ENCODE data around the gene PI4K2A. TPM values are rescaled to one million over a fixed set of nuclear protein-coding genes. Genes with fewer than 3 reads are reported as not detected.
A peak's percentile ranks its signal among the peaks of the same experiment; 100 is the strongest.

PI4K2A gene
- total and polyA plus RNA-seq, 2 of the 4 experiments (the other 2 are of a cell fraction), result 15.8 to 27.3 TPM

- peak within 1 kb of the TSS; percentile 99 for H2AK5ac ChIP-seq (ENCODE audit: low read depth, low read length)
- H3K4me2 ChIP-seq (ENCODE audit: low read depth, low read length), result peak within 1 kb of the TSS; percentile 91
- ChIA-PET POLR2A (ENCODE audit: unreplicated experiment) (interaction anchor here (0.5 to 1.1 kb wide), 2 partner anchors 12 to 136 kb away, joined by 4 read pairs; partner anchors contain the start of gene GOLGA7B), CTCF (interaction anchor here (1.3 to 1.4 kb wide), 2 partner anchors 10 to 18 kb away, joined by 3 to 4 read pairs; no protein-coding TSS in a partner anchor)
- peak within 1 kb of the TSS; percentile 88 for H3K18ac ChIP-seq (ENCODE audit: low read depth, low read length)
- peaks cover 20% of the 10 kb centered on the region for H3K36me3 ChIP-seq (ENCODE audit: control insufficient read depth, insufficient read depth, low read length)
- peak within 1 kb of the TSS; percentile 97 for H3K4ac ChIP-seq (ENCODE audit: low read depth, low read length)
- peak within 1 kb of the TSS; percentile 93 for H3K14ac ChIP-seq (replicated peaks; ENCODE audit: low read depth, low read length)
- in situ Hi-C loops (cut with MboI; ENCODE audit: low sequenced_read_pairs) (no loop called here), dilution Hi-C loops (cut with HindIII; ENCODE audit: low sequenced_read_pairs, unreplicated experiment) (no loop called here), intact Hi-C loops (cut with micrococcal nuclease) (loop anchor here (2.0 kb wide), 1 partner anchor 37 kb away; no protein-coding TSS in a partner anchor)
- 0% methylated on average over 10 of the region's 37 CpGs; no CpG with 5 or more reads in 1 of the 2 experiments for WGBS, 2 experiments (ENCODE audit: extremely low coverage in 2 of 2, insufficient read length in 1 of 2)
- H2BK5ac ChIP-seq (ENCODE audit: low read depth, low read length, poor library complexity, severe bottlenecking), result peak within 1 kb of the TSS; percentile 99
- peak within 1 kb of the TSS; percentile 94 for H3K23ac ChIP-seq (ENCODE audit: low read depth, low read length)
- peak within 1 kb of the TSS; percentile 94 for H2AFZ ChIP-seq (replicated peaks; ENCODE audit: low read length, poor library complexity)
- no peaks in the 10 kb centered on the region for H3K9me3 ChIP-seq (ENCODE audit: control insufficient read depth, insufficient read depth, low read length)
- 0 out of 2 replicates have a peak within 1 kb of the TSS, but pooled peaks have one; percentile 15 for H2BK20ac ChIP-seq (ENCODE audit: low read depth, low read length)
- H4K5ac ChIP-seq (ENCODE audit: low read depth, low read length), result peak within 1 kb of the TSS; percentile 98
- H3K9ac ChIP-seq (ENCODE audit: low read depth, low read length), result peak within 1 kb of the TSS; percentile 91
- peak within 1 kb of the TSS; percentile 29; the same call in 2 of the 3 replicates for H2BK15ac ChIP-seq (ENCODE audit: low read depth, low read length)
- DNase-seq (peak; percentile 77), ATAC-seq (ENCODE audit: low read depth) (peak; percentile 70)
- peak within 1 kb of the TSS; percentile 99 for H3K27ac ChIP-seq (ENCODE audit: insufficient read depth, low read length)
- H3K27me3 ChIP-seq (ENCODE audit: control insufficient read depth, insufficient read depth, low read length), result no peaks in the 10 kb centered on the region
- H3K79me1 ChIP-seq (ENCODE audit: low read depth in 1 of 2, low read length in 2 of 2), result peaks cover 33 to 49% of the 10 kb centered on the region in 2 experiments; a peak in 3 of 4 replicates
- H4K20me1 ChIP-seq (ENCODE audit: insufficient read depth, low read length), result peaks cover 36% of the 10 kb centered on the region
- H2BK120ac ChIP-seq (ENCODE audit: low read depth, low read length), result peak within 1 kb of the TSS; percentile 64
- peak within 1 kb of the TSS; percentile 96 to 97 for H4K8ac ChIP-seq (ENCODE audit: low read depth in 2 of 2, low read length in 2 of 2)
- H2AK9ac ChIP-seq (replicated peaks; ENCODE audit: low read depth, low read length, poor library complexity), result peak within 1 kb of the TSS; percentile 99
- H3K56ac ChIP-seq (ENCODE audit: extremely low read depth, insufficient read depth, low read length), result peak within 1 kb of the TSS; percentile 80
- H3K9me1 ChIP-seq (ENCODE audit: insufficient read depth, low read length), result peaks cover 33% of the 10 kb centered on the region
- peak within 1 kb of the TSS; percentile 97 for H3K4me3 ChIP-seq (ENCODE audit: insufficient read depth, low read depth, low read length)
- peak within 1 kb of the TSS; percentile 98 for H4K91ac ChIP-seq (ENCODE audit: insufficient read depth, low read depth, low read length)
- BruUV-seq (replicated peaks), result no TSS peak
- TF ChIP-seq MXI1 (IDR thresholded peaks at IDR 0.05; ENCODE audit: borderline replicate concordance, low read depth, low read length) (no peak), MAZ (IDR thresholded peaks at IDR 0.05; ENCODE audit: borderline replicate concordance, low read depth, low read length) (peak; percentile 90; the same call in 1 of the 2 replicates), BHLHE40 (IDR thresholded peaks at IDR 0.05; ENCODE audit: low read depth, low read length) (0 out of 2 replicates have a peak, but pooled peaks have one; percentile 15), USF2 (IDR thresholded peaks at IDR 0.05; ENCODE audit: low read depth, low read length) (no peak), CTCF (conservative IDR thresholded peaks at IDR 0.05; ENCODE audit: low read depth, low read length) (no peak), SMC3 (IDR thresholded peaks at IDR 0.05; ENCODE audit: low read depth, low read length) (no peak), RCOR1 (IDR thresholded peaks at IDR 0.05; ENCODE audit: insufficient replicate concordance, low read length) (no peak), POLR2A (IDR thresholded peaks at IDR 0.05; ENCODE audit: low read depth, low read length) (peak; percentile 60; the same call in 1 of the 2 replicates), CHD1 (IDR thresholded peaks at IDR 0.05; ENCODE audit: low read depth, low read length) (no peak), CEBPB (IDR thresholded peaks at IDR 0.05; ENCODE audit: low read depth, low read length) (no peak), MAFK (IDR thresholded peaks at IDR 0.05; ENCODE audit: low read depth, low read length) (no peak), FOS (IDR thresholded peaks at IDR 0.05; ENCODE audit: low read depth, low read length) (no peak), NFE2L2 (IDR thresholded peaks at IDR 0.05; ENCODE audit: low read depth, low read length) (no peak), RAD21 (IDR thresholded peaks at IDR 0.05; ENCODE audit: low read length) (no peak), RFX5 (IDR thresholded peaks at IDR 0.05; ENCODE audit: low read depth, low read length) (no peak)
- peaks cover 24% of the 10 kb centered on the region for H3K4me1 ChIP-seq (ENCODE audit: control insufficient read depth, insufficient read depth, low read length)
Observed at GRCh38 chr10:97713339-97713825, 72.9 kb downstream of the PI4K2A start, which contains the start of gene MARVELD1. MARVELD1 (plus strand) TSS chr10:97713730; CDS start chr10:97713877, 147 bp downstream.
